ES-I3 (cell line): Measurements from ENCODE around the gene PARD3.

Source experiments
- H3K36me3 ChIP-seq: 2 replicates; pipeline ENCODE4 v1.6.1; 2013; ENCODE audit warnings: mild to moderate bottlenecking, low read length, control low read depth, moderate library complexity; ENCODE audit not compliant: insufficient read depth
- H3K4me1 ChIP-seq: 2 replicates; pipeline ENCODE4 v1.6.1; 2013; ENCODE audit warnings: mild to moderate bottlenecking, control low read depth, low read length; ENCODE audit not compliant: insufficient read depth
- H3K9ac ChIP-seq: 2 replicates; pipeline ENCODE4 v1.6.1; 2013; ENCODE audit warnings: low read depth, mild to moderate bottlenecking, low read length, moderate library complexity
- H3K9me3 ChIP-seq: 2 replicates; pipeline ENCODE4 v1.6.1; 2013; ENCODE audit warnings: mild to moderate bottlenecking, low read length, moderate library complexity; ENCODE audit not compliant: control insufficient read depth, insufficient read depth

Gene PARD3

DNA sequence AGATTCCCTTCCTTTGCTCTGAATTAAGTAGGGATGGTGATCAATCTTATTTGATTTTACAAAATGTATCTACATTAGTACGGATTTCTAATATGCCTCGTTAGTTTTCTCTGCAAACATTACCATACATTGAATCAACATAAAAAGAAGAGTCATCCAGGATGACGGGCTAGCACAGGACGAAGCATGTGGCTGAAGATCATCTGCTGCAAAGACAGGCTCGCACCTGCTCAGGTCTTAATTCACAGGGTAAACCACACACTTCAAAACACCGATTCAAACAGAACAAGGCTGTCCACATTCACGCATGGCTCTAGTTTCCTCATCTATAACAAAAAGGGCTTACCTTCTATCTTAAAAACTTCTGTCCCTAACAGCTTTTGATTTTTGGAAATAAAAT, 323.0 kb downstream of the PARD3 start:
- Histone ChIP-seq H3K4me1 (0 out of 2 replicates have a peak, but pooled peaks cover 6% of the 10 kb centered on the region), H3K9ac (no peak overlapping the region), H3K36me3 (no peaks in the 10 kb centered on the region), H3K9me3 (no peaks in the 10 kb centered on the region; the same call in 1 of the 2 replicates)

DNA sequence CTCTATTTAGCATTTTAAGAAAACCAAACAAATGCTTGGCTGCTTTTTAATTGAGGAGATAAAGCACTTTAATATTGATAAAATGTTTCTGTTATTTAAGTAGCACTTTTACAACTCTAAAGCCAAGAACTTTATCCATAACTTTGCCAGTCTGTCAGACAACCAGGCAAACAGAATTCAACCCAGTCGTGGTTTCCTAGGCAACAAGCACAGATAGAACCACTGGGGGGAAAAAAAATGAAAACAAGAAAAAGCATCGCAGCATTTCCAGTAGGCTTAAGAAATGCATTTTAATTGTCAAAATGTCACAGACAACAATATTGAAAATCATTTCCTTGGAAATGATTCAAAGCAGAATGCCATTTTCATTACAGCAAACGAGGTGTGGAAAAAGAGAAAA, 323.4 kb downstream of the PARD3 start:
- H3K36me3 ChIP-seq: no peaks in the 10 kb centered on the region
- 0 out of 2 replicates have a peak, but pooled peaks cover 6% of the 10 kb centered on the region for H3K4me1 ChIP-seq
- H3K9ac ChIP-seq: no peak overlapping the region

GRCh38 chr10:34489973-34490745, 324.9 kb downstream of the PARD3 start:
- Histone ChIP-seq H3K9me3 (no peaks in the 10 kb centered on the region; the same call in none of the 2 replicates), H3K9ac (no peak overlapping the region), H3K36me3 (no peaks in the 10 kb centered on the region), H3K4me1 (peaks cover 14% of the 10 kb centered on the region)

More for the DNA sequence above, 323.4 kb downstream of the PARD3 start:
- H3K9me3 ChIP-seq: no peaks in the 10 kb centered on the region; the same call in 1 of the 2 replicates

- Histone ChIP-seq H3K36me3 (no peaks in the 10 kb centered on the region), H3K9me3 (no peaks in the 10 kb centered on the region; the same call in 1 of the 2 replicates), H3K4me1 (peaks cover 10% of the 10 kb centered on the region), H3K9ac (no peak overlapping the region)
These were observed 325.7 kb downstream of the PARD3 start for GRCh38 chr10:34489411-34489810.

DNA sequence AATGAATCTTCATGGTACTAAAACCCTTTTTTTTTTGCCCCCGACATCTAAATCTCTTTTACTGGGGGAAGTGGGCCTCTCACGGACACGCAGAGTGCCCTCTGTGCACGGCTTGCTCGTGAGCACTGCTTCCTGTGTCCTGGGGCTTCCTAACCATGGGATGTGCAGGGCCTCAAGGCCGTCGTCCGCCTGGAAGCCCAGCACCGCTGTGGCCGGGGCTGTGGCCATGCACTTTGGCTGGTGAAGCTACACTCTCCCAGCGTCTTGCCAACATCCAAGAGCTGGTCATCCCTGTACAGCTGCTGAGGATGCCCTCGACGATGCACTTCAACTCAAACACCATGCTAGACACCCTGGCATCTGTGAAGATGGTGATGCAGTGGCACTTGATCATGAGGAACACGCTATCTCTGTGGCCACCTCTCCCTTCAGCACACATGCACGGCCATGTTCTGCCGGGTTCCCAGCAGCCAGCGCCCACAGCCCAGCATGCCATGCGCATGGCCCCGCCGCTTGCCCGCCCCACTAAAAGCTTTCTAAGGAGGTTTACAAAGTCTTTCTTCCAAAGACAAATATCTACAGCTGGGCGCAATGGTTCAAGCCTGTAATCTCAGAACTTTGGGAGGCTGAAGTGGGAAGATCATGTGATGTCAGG, 326.5 kb downstream of the PARD3 start:
- Histone ChIP-seq H3K36me3 (no peaks in the 10 kb centered on the region), H3K9ac (no peak overlapping the region), H3K4me1 (peaks cover 7% of the 10 kb centered on the region), H3K9me3 (no peaks in the 10 kb centered on the region; the same call in 1 of the 2 replicates)

GRCh38 chr10:34486008-34486407, 329.1 kb downstream of the PARD3 start:
- Histone ChIP-seq H3K36me3 (no peaks in the 10 kb centered on the region), H3K9me3 (no peaks in the 10 kb centered on the region; the same call in 1 of the 2 replicates), H3K9ac (no peak overlapping the region; the same call in 1 of the 2 replicates), H3K4me1 (peaks cover 7% of the 10 kb centered on the region)

DNA sequence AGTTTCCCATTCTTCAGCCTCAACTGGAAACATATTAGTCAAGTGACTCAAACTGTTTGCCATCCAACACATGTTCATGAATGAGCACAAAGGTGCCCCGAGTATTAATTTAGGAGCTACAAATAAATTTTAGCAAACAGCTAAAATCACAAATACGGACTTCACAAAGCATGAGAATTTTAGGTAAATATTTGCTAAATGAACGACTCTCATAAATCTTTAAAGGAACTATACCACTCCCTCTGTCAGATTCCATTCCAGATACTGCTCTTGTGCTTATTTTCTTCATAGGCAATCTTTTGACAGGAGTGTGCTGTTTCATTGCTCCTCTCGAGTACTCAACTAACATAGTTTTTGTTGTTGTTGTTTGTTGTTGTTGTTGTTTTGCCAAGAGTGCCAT, 330.9 kb downstream of the PARD3 start:
- no peaks in the 10 kb centered on the region; the same call in 1 of the 2 replicates for H3K9me3 ChIP-seq
- peaks cover 7% of the 10 kb centered on the region for H3K4me1 ChIP-seq
- no peaks in the 10 kb centered on the region for H3K36me3 ChIP-seq
- H3K9ac ChIP-seq: no peak overlapping the region

DNA sequence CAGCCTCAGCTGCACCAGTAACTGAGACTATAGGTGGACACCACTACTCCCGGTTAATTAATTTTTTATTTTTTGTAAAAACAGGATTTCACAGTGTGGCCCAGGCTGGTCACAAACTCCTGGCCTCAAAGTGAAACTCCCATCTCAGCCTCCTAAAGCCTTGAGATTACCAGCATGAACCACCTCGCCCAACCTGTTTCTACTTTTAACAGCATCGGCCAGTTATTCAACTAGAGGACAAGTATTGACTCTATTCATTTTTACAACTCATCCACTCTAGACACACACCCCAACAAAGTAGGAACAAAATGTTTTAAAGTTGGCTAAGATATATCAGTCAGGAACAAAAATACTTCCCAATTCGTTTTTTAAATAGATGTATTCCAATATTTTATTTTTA, 334.8 kb downstream of the PARD3 start:
- Histone ChIP-seq H3K36me3 (no peaks in the 10 kb centered on the region), H3K9ac (no peak overlapping the region), H3K9me3 (no peaks in the 10 kb centered on the region), H3K4me1 (no peaks in the 10 kb centered on the region)

- no peaks in the 10 kb centered on the region for H3K9me3 ChIP-seq
- no peaks in the 10 kb centered on the region for H3K4me1 ChIP-seq
- H3K36me3 ChIP-seq: no peaks in the 10 kb centered on the region
- H3K9ac ChIP-seq: no peak overlapping the region
These were observed 335.4 kb downstream of the PARD3 start for GRCh38 chr10:34479520-34480179.

DNA sequence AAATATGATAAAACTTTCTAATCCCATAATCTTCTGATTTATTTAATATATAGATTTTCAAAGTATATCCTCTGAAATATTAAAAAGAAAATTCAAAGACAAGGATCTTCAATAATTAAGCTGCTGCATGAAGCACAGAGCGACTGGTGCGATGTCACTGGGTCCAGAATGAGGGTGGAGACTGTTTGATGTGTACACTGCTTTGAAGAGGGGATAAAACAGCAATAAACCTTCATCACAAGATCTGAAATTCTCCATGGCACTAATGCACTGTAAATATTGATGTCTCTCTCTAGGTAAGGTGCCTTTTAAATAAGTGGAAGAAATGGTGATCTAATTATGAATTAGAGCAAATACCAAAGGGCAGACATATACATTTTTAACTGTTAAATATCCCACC, 337.8 kb downstream of the PARD3 start:
- no peaks in the 10 kb centered on the region for H3K36me3 ChIP-seq

GRCh38 chr10:34476608-34477007, 338.5 kb downstream of the PARD3 start:
- H3K9me3 ChIP-seq: no peaks in the 10 kb centered on the region
- no peak overlapping the region for H3K9ac ChIP-seq
- no peaks in the 10 kb centered on the region for H3K4me1 ChIP-seq
- no peaks in the 10 kb centered on the region for H3K36me3 ChIP-seq

More for the DNA sequence above, 337.8 kb downstream of the PARD3 start:
- H3K4me1 ChIP-seq: no peaks in the 10 kb centered on the region
- H3K9ac ChIP-seq: no peak overlapping the region
- no peaks in the 10 kb centered on the region for H3K9me3 ChIP-seq

DNA sequence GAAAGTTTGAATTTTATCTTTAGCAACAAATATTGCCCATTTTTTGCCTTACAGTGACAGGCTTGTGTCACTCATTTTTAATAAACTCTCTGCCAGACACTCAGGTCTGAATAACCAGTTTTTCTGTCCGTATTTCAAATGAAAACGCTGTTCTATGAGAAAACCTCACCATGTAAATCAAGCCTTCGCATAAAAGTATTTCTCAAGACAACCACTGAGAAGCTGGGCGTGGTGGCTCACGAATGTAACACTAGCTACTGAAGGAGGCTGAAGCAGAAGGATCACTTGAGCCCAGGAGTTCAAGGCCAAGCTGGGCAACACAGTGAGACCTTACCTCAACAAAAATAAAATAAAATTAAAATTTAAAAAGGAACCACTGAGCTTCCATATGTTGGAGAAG, 339.3 kb downstream of the PARD3 start:
- Histone ChIP-seq H3K9ac (no peak overlapping the region), H3K36me3 (no peaks in the 10 kb centered on the region), H3K9me3 (no peaks in the 10 kb centered on the region), H3K4me1 (no peaks in the 10 kb centered on the region)

GRCh38 chr10:34475274-34475646, 339.8 kb downstream of the PARD3 start:
- Histone ChIP-seq H3K36me3 (no peaks in the 10 kb centered on the region), H3K9me3 (no peaks in the 10 kb centered on the region), H3K4me1 (no peaks in the 10 kb centered on the region), H3K9ac (no peak overlapping the region)

GRCh38 chr10:34474555-34475273, 340.4 kb downstream of the PARD3 start:
- H3K4me1 ChIP-seq: no peaks in the 10 kb centered on the region
- no peak overlapping the region for H3K9ac ChIP-seq
- H3K36me3 ChIP-seq: no peaks in the 10 kb centered on the region
- H3K9me3 ChIP-seq: no peaks in the 10 kb centered on the region
